Measurements from ENCODE around the gene CEL.

- TF ChIP-seq TEAD4 (IDR thresholded peaks at IDR 0.05) (no peak), REST (IDR thresholded peaks at IDR 0.05; ENCODE audit: low read depth) (no peak), EGR1 (IDR thresholded peaks at IDR 0.05) (no peak), FOXM1 (IDR thresholded peaks at IDR 0.05; ENCODE audit: borderline replicate concordance, low read depth) (no peak), EP300 (IDR thresholded peaks at IDR 0.05; ENCODE audit: borderline replicate concordance) (no peak), YY1 (IDR thresholded peaks at IDR 0.05; ENCODE audit: low read depth) (no peak), USF1 (IDR thresholded peaks at IDR 0.05) (no peak), TCF12 (IDR thresholded peaks at IDR 0.05; ENCODE audit: low read depth) (no peak)
- TF ChIP-seq, protein P1, sequence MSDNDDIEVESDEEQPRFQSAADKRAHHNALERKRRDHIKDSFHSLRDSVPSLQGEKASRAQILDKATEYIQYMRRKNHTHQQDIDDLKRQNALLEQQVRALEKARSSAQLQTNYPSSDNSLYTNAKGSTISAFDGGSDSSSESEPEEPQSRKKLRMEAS (IDR thresholded peaks at IDR 0.05): no peak
These were observed 51.6 kb downstream of the CEL start for GRCh38 chr9:133113163-133113948.
